A673 (cell line): ENCODE results near the gene GABARAPL2. TPM values are rescaled to one million over a fixed set of nuclear protein-coding genes. Genes with fewer than 3 reads are reported as not detected.

Source experiments
- BruUV-seq: library from RNA; stranded (reverse); fragments of 400-500 nt; replicated peaks from 2 replicates; lab custom pipeline; 2021; lab: Mats Ljungman, UMichigan
- CTCF ChIA-PET: fragments of 300-600 bp; sonication (Branson Sonifier 250); formaldehyde crosslinking; loops from one replicate; lab custom pipeline; 2022; ENCODE audit warnings: antibody characterized with exemption; lab: Charles Lee
- POLR2A ChIA-PET: fragments of 300-600 bp; sonication (Branson Sonifier 250); formaldehyde crosslinking; loops from one replicate; lab custom pipeline; 2022; ENCODE audit warnings: antibody characterized with exemption; ENCODE audit not compliant: low non-redundant PET; lab: Charles Lee
- DNase-seq: peaks from one replicate; pipeline ENCODE4 v3.0.0-alpha.2; 2015; ENCODE audit warnings: low spot score
- H3K27ac ChIP-seq: fragments of 200-600 bp; sonication (generic); 2 replicates; pipeline ENCODE4 v1.5.1; 2016; ENCODE audit warnings: mixed run types, low read depth, mild to moderate bottlenecking, mixed read lengths, antibody characterized with exemption, low read length; ENCODE audit not compliant: poor library complexity, severe bottlenecking
- H3K27me3 ChIP-seq: fragments of 200-600 bp; sonication (generic); replicated peaks from 2 replicates; pipeline ENCODE4 v1.6.1; 2017; ENCODE audit warnings: mixed run types, low read depth, mild to moderate bottlenecking, mixed read lengths, antibody characterized with exemption, low read length; ENCODE audit not compliant: insufficient read depth, poor library complexity
- H3K36me3 ChIP-seq: fragments of 200-600 bp; sonication (generic); 2 replicates; pipeline ENCODE4 v1.6.1; 2016; ENCODE audit warnings: mixed run types, mild to moderate bottlenecking, mixed read lengths, antibody characterized with exemption, low read length; ENCODE audit not compliant: insufficient read depth, poor library complexity, severe bottlenecking
- H3K4me1 ChIP-seq: fragments of 200-600 bp; sonication (generic); 2 replicates; pipeline ENCODE4 v1.6.1; 2017; ENCODE audit warnings: mixed run types, mild to moderate bottlenecking, mixed read lengths, antibody characterized with exemption, low read length; ENCODE audit not compliant: insufficient read depth, poor library complexity, severe bottlenecking
- H3K4me3 ChIP-seq: fragments of 200-600 bp; sonication (generic); 2 replicates; pipeline ENCODE4 v1.5.1; 2016; ENCODE audit warnings: low read depth, mixed run types, mild to moderate bottlenecking, mixed read lengths, low read length; ENCODE audit not compliant: poor library complexity, severe bottlenecking
- H3K9me3 ChIP-seq: fragments of 200-600 bp; sonication (generic); 2 replicates; pipeline ENCODE4 v1.6.1; 2016; ENCODE audit warnings: mixed run types, low read depth, mild to moderate bottlenecking, mixed read lengths, antibody characterized with exemption, low read length; ENCODE audit not compliant: poor library complexity, severe bottlenecking
- CTCF ChIP-seq: fragments of 300-800, 200-600 bp; sonication (generic); conservative IDR thresholded peaks from 2 replicates; pipeline ENCODE4 v1.5.1; 2017; ENCODE audit warnings: low read depth, mild to moderate bottlenecking, antibody characterized with exemption, low read length, moderate library complexity, mixed read lengths
- EZH2 ChIP-seq: fragments of 200-600 bp; sonication (generic); IDR thresholded peaks from 2 replicates; pipeline ENCODE4 v1.6.1; 2017; ENCODE audit warnings: borderline replicate concordance, low read depth, mild to moderate bottlenecking, mixed read lengths, antibody characterized with exemption, low read length; ENCODE audit not compliant: poor library complexity, severe bottlenecking
- intact Hi-C: fragments of 100-400 bp; cut with micrococcal nuclease; formaldehyde crosslinking; loops from one replicate; pipeline ENCODE4 v1.10.0; 2022; ENCODE audit not compliant: unreplicated experiment
- total RNA-seq: library from RNA; stranded (reverse); gene quantifications from 2 replicates; pipeline ENCODE4 v1.2.3, GENCODE V29; 2021

GABARAPL2 gene
- total RNA-seq, 1 experiment from 2014 or later = 95.4 TPM

DNA sequence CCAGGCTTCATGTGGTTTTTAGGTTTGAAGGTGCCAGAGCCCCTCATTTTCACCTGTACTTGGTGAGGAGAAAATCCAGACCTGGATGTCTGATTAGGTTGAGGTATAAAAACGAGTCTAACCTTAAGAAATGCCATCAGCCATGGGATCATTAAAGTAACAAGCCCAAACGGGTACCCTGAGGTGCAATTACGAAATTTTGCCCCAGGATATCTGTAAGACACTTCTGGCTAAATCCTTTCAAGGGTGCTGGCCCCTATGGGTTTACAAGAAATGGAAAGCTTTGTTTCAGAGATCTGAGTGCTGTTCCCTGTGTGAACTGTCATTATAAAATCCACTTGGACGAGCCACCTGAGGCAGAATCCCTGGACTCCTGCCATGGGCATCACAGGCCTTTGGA lies 37.1 kb downstream of the GABARAPL2 start:
- POLR2A ChIA-PET = no interaction called here
- intact Hi-C loops = no loop called here
- CTCF ChIA-PET = no interaction called here

GRCh38 chr16:75606507-75606906 lies 40.3 kb downstream of the GABARAPL2 start:
- Histone ChIP-seq H3K4me1 (no peaks in the 10 kb centered on the region), H3K36me3 (peaks cover 55% of the 10 kb centered on the region), H3K9me3 (no peaks in the 10 kb centered on the region), H3K4me3 (no peak overlapping the region), H3K27me3 (no peaks in the 10 kb centered on the region), H3K27ac (no peak overlapping the region)
- intact Hi-C loops = no loop called here
- TF ChIP-seq EZH2 (no peak), CTCF (no peak)
- no peak for DNase-seq
- POLR2A ChIA-PET = interaction anchor here (0.8 kb wide), 1 partner anchor 12 kb away, joined by 3 read pairs; no protein-coding TSS in a partner anchor
- no TSS peak for BruUV-seq
- CTCF ChIA-PET = interaction anchor here (0.6 kb wide), 1 partner anchor 89 kb away, joined by 4 read pairs; no protein-coding TSS in a partner anchor

More for the DNA sequence above, 37.1 kb downstream of the GABARAPL2 start:
- TF ChIP-seq CTCF (no peak), EZH2 (no peak)
- DNase-seq = no peak
- Histone ChIP-seq H3K27ac (no peak overlapping the region), H3K27me3 (no peaks in the 10 kb centered on the region), H3K4me3 (no peak overlapping the region), H3K36me3 (peaks cover 52% of the 10 kb centered on the region), H3K9me3 (no peaks in the 10 kb centered on the region), H3K4me1 (no peaks in the 10 kb centered on the region)
- no TSS peak for BruUV-seq

GRCh38 chr16:75614066-75614897 lies 48.1 kb downstream of the GABARAPL2 start:
- CTCF ChIA-PET = no interaction called here
- no peaks in the 10 kb centered on the region for H3K27me3 ChIP-seq
- TF ChIP-seq EZH2 (no peak), CTCF (no peak)
- BruUV-seq = no TSS peak
- DNase-seq = no peak
- no peak overlapping the region for H3K27ac ChIP-seq
- H3K36me3 ChIP-seq = peaks cover 50% of the 10 kb centered on the region
- intact Hi-C loops = no loop called here
- no peak overlapping the region for H3K4me3 ChIP-seq
- H3K9me3 ChIP-seq = no peaks in the 10 kb centered on the region
- POLR2A ChIA-PET = no interaction called here
- H3K4me1 ChIP-seq = no peaks in the 10 kb centered on the region
